GM23338 (cell line): ENCODE results near the gene SBK1. TPM values are rescaled to one million over a fixed set of nuclear protein-coding genes. Genes with fewer than 3 reads are reported as not detected.

Source experiments
- ATAC-seq: fragments of 200-7000 bp; cut with Tn5 transposase; 3 replicates; pipeline ENCODE4 v1.9.1; 2020
- DNase-seq: peaks from one replicate; pipeline ENCODE4 v3.0.0-alpha.2; 2015; ENCODE audit warnings: low spot score
- H2AFZ ChIP-seq: fragments of 200-600 bp; sonication (generic); 2 replicates; pipeline ENCODE4 v1.8.0; 2016; ENCODE audit warnings: antibody characterized with exemption, mild to moderate bottlenecking, moderate library complexity
- H3F3A ChIP-seq: fragments of 200-600 bp; sonication (generic); replicated peaks from 2 replicates; pipeline ENCODE4 v1.8.0; 2017; ENCODE audit warnings: antibody characterized with exemption, mixed run types, low read depth
- H3K27ac ChIP-seq: fragments of 200-600 bp; sonication (generic); 2 replicates; pipeline ENCODE4 v1.6.1; 2016; ENCODE audit warnings: low read depth
- H3K27me3 ChIP-seq: fragments of 200-600 bp; sonication (generic); 2 replicates; pipeline ENCODE4 v1.8.0; 2016; ENCODE audit warnings: mild to moderate bottlenecking, mixed run types, moderate library complexity; ENCODE audit not compliant: insufficient read depth
- H3K36me3 ChIP-seq: fragments of 200-600 bp; sonication (generic); 2 replicates; pipeline ENCODE4 v1.8.0; 2016; ENCODE audit warnings: mild to moderate bottlenecking; ENCODE audit not compliant: insufficient read depth
- H3K4me1 ChIP-seq: fragments of 200-600 bp; sonication (generic); 2 replicates; pipeline ENCODE4 v1.8.0; 2016; ENCODE audit warnings: mild to moderate bottlenecking, moderate library complexity; ENCODE audit not compliant: insufficient read depth
- H3K4me2 ChIP-seq: fragments of 200-600 bp; sonication (generic); 2 replicates; pipeline ENCODE4 v1.7.1; 2017; ENCODE audit warnings: mixed run types
- H3K4me3 ChIP-seq: fragments of 200-600 bp; sonication (generic); 2 replicates; pipeline ENCODE4 v1.6.1; 2016; ENCODE audit warnings: mixed run types
- H3K79me2 ChIP-seq: fragments of 200-600 bp; sonication (generic); replicated peaks from 2 replicates; pipeline ENCODE4 v1.8.0; 2017; ENCODE audit warnings: mild to moderate bottlenecking; ENCODE audit not compliant: insufficient read depth
- H3K9me2 ChIP-seq: fragments of 200-600 bp; sonication (generic); 2 replicates; pipeline ENCODE4 v1.8.0; 2017; ENCODE audit not compliant: insufficient read depth
- H4K20me1 ChIP-seq: fragments of 200-600 bp; sonication (generic); replicated peaks from 2 replicates; pipeline ENCODE4 v1.8.0; 2017; ENCODE audit warnings: mild to moderate bottlenecking; ENCODE audit not compliant: insufficient read depth
- H3K27ac Mint-ChIP-seq: 2 replicates; pipeline ENCODE4 v1.8.0; 2020; ENCODE audit warnings: inconsistent platforms, mild to moderate bottlenecking, moderate library complexity, mixed read lengths
- H3K27me3 Mint-ChIP-seq: 3 replicates; pipeline ENCODE4 v1.8.0; 2022; ENCODE audit warnings: low read depth, mild to moderate bottlenecking, moderate library complexity, mixed read lengths, inconsistent platforms; ENCODE audit not compliant: insufficient read depth, poor library complexity
- H3K36me3 Mint-ChIP-seq: 3 replicates; pipeline ENCODE4 v1.8.0; 2021; ENCODE audit warnings: low read depth, mild to moderate bottlenecking, inconsistent platforms, moderate library complexity, mixed read lengths
- H3K4me1 Mint-ChIP-seq: 3 replicates; pipeline ENCODE4 v1.8.0; 2020; ENCODE audit warnings: mild to moderate bottlenecking, inconsistent platforms, mixed read lengths
- H3K4me3 Mint-ChIP-seq: 3 replicates; pipeline ENCODE4 v1.8.0; 2021; ENCODE audit warnings: moderate library complexity, mild to moderate bottlenecking, inconsistent platforms, mixed read lengths
- H3K9me3 Mint-ChIP-seq: 3 replicates; pipeline ENCODE4 v1.8.0; 2020; ENCODE audit warnings: moderate library complexity, mild to moderate bottlenecking, inconsistent platforms, mixed read lengths
- CREB1 ChIP-seq: fragments of 250-450 bp; sonication (Bioruptor Pico); IDR thresholded peaks from 2 replicates; pipeline ENCODE4 v1.5.0; 2020; ENCODE audit warnings: low read depth, mild to moderate bottlenecking, moderate library complexity
- CTCF ChIP-seq, 2 experiments: fragments of 200-600 bp in 1 of 2; sonication (generic) in 1 of 2; conservative IDR thresholded peaks; 2 replicates each; pipeline versions ENCODE4 v1.5.1 to v1.6.1; 2016 to 2017; ENCODE audit warnings: antibody characterized with exemption in 2 of 2, low read depth in 2 of 2, mild to moderate bottlenecking in 2 of 2, moderate library complexity in 1 of 2
- POLR2AphosphoS5 ChIP-seq: IDR thresholded peaks from 2 replicates; pipeline ENCODE4 v1.6.1; 2016; ENCODE audit warnings: antibody characterized with exemption, low read depth
- ZNF462 ChIP-seq: fragments of 250-450 bp; sonication (Bioruptor Pico); IDR thresholded peaks from 2 replicates; pipeline ENCODE4 v1.5.0; 2020; ENCODE audit warnings: mild to moderate bottlenecking, moderate library complexity
- polyA plus RNA-seq: library from polyadenylated mRNA; unstranded; fragments of >200 nt; fragmentation: Nextera tagmentation; extraction: Ambion mirVana; gene quantifications from 2 replicates; pipeline ENCODE4 v1.2.1, GENCODE V29; 2016
- total RNA-seq: library from RNA; depleted of rRNA; stranded (reverse); fragments of >200 nt; shearing (Covaris generic); gene quantifications from 2 replicates; pipeline ENCODE4 v1.2.3, GENCODE V29; 2014

SBK1 gene
- total and polyA plus RNA-seq, 2 experiments from 2014 or later = 23.9 to 68.1 TPM

- no peaks in the 10 kb centered on the region for H3K79me2 ChIP-seq
- Mint-ChIP-seq H3K4me1 (peaks cover 11% of the 10 kb centered on the region; the same call in 2 of the 3 replicates), H3K9me3 (no peaks in the 10 kb centered on the region), H3K27ac (no peak overlapping the region; the same call in 1 of the 2 replicates), H3K27me3 (peaks cover 25% of the 10 kb centered on the region), H3K36me3 (no peaks in the 10 kb centered on the region), H3K4me3 (peak overlapping the region; percentile 75)
- H3K27ac ChIP-seq = no peak overlapping the region
- H3K36me3 ChIP-seq = no peaks in the 10 kb centered on the region
- peak overlapping the region; percentile 65 for H3K4me3 ChIP-seq
- H3K9me2 ChIP-seq = no peaks in the 10 kb centered on the region
- ATAC-seq (peak; percentile 85), DNase-seq (peak; percentile 92)
- H3K27me3 ChIP-seq = peaks cover 9% of the 10 kb centered on the region
- no peaks in the 10 kb centered on the region for H4K20me1 ChIP-seq
- no peak for TF ChIP-seq CREB1 (CRISPR knock-in tag)
- TF ChIP-seq POLR2AphosphoS5 = peak; percentile 52; the same call in 1 of the 2 replicates
- no peak for TF ChIP-seq ZNF462 (CRISPR knock-in tag)
- TF ChIP-seq CTCF (conservative IDR thresholded peaks at IDR 0.05; ENCODE audit: low read depth in 2 of 2) = peak; percentile 92 to 97
- peak overlapping the region; percentile 89 for H3K4me2 ChIP-seq
- H2AFZ ChIP-seq = peak overlapping the region; percentile 94; the same call in 1 of the 2 replicates
- H3F3A ChIP-seq = no peaks in the 10 kb centered on the region
- H3K4me1 ChIP-seq = no peaks in the 10 kb centered on the region
Measured at GRCh38 chr16:28277537-28278388, 14.6 kb upstream of the SBK1 start.
